H9 (cell line): ENCODE data around the gene MICU1. TPM values are rescaled to one million over a fixed set of nuclear protein-coding genes. Genes with fewer than 3 reads are reported as not detected.

Source experiments
- DNase-seq: peaks from one replicate; pipeline ENCODE4 v3.0.0-alpha.2; 2017
- H2AFZ ChIP-seq: one replicate; pipeline ENCODE4 v1.6.1; 2013; ENCODE audit warnings: mild to moderate bottlenecking, low read length, control low read depth, moderate library complexity
- H2AK5ac ChIP-seq: 2 replicates; pipeline ENCODE4 v1.6.1; 2013; ENCODE audit warnings: low read length, control low read depth, mixed read lengths; ENCODE audit not compliant: insufficient read length
- H2BK120ac ChIP-seq: one replicate; pipeline ENCODE4 v1.6.1; 2013; ENCODE audit warnings: low read depth, mild to moderate bottlenecking, low read length, control low read depth, inconsistent platforms; ENCODE audit not compliant: poor library complexity, severe bottlenecking
- H2BK12ac ChIP-seq: 2 replicates; pipeline ENCODE4 v1.6.1; 2013; ENCODE audit warnings: low read length, control low read depth, mixed read lengths, low read depth; ENCODE audit not compliant: insufficient read length
- H2BK15ac ChIP-seq: 2 replicates; pipeline ENCODE4 v1.6.1; 2013; ENCODE audit warnings: low read depth, low read length, control low read depth
- H2BK20ac ChIP-seq: one replicate; pipeline ENCODE4 v1.6.1; 2013; ENCODE audit warnings: low read depth, mild to moderate bottlenecking, low read length, control low read depth, inconsistent platforms; ENCODE audit not compliant: poor library complexity, severe bottlenecking
- H2BK5ac ChIP-seq: 2 replicates; pipeline ENCODE4 v1.6.1; 2013; ENCODE audit warnings: low read length, control low read depth, mixed read lengths; ENCODE audit not compliant: insufficient read length
- H3K14ac ChIP-seq: 2 replicates; pipeline ENCODE4 v1.6.1; 2013; ENCODE audit warnings: low read length, control low read depth; ENCODE audit not compliant: insufficient read depth
- H3K18ac ChIP-seq: 2 replicates; pipeline ENCODE4 v1.6.1; 2013; ENCODE audit warnings: low read depth, mild to moderate bottlenecking, mixed read lengths, low read length, control low read depth; ENCODE audit not compliant: insufficient read length
- H3K23ac ChIP-seq: 2 replicates; pipeline ENCODE4 v1.6.1; 2013; ENCODE audit warnings: low read length, control low read depth, mixed read lengths, low read depth; ENCODE audit not compliant: insufficient read length
- H3K23me2 ChIP-seq: 2 replicates; pipeline ENCODE4 v1.6.1; 2013; ENCODE audit warnings: low read depth, mild to moderate bottlenecking, mixed read lengths, low read length, control low read depth; ENCODE audit not compliant: insufficient read length, poor library complexity, severe bottlenecking
- H3K27ac ChIP-seq: 2 replicates; pipeline ENCODE4 v1.5.1; 2013; ENCODE audit warnings: low read length, control low read depth, mixed read lengths, low read depth; ENCODE audit not compliant: insufficient read length
- H3K27me3 ChIP-seq: 2 replicates; pipeline ENCODE4 v1.6.1; 2013; ENCODE audit warnings: low read length, control low read depth, inconsistent platforms; ENCODE audit not compliant: insufficient read depth
- H3K4ac ChIP-seq: 2 replicates; pipeline ENCODE4 v1.6.1; 2013; ENCODE audit warnings: low read depth, mild to moderate bottlenecking, control low read depth, inconsistent platforms, low read length, moderate library complexity
- H3K4me1 ChIP-seq: 2 replicates; pipeline ENCODE4 v1.6.1; 2013; ENCODE audit warnings: low read length, control low read depth, inconsistent platforms; ENCODE audit not compliant: insufficient read depth
- H3K4me2 ChIP-seq: 2 replicates; pipeline ENCODE4 v1.6.1; 2013; ENCODE audit warnings: low read length, control low read depth, mixed read lengths; ENCODE audit not compliant: insufficient read length, insufficient read depth
- H3K56ac ChIP-seq: 2 replicates; pipeline ENCODE4 v1.6.1; 2013; ENCODE audit warnings: low read depth, mild to moderate bottlenecking, mixed read lengths, low read length, control low read depth; ENCODE audit not compliant: insufficient read length
- H3K79me1 ChIP-seq: 2 replicates; pipeline ENCODE4 v1.6.1; 2013; ENCODE audit warnings: low read depth, mild to moderate bottlenecking, moderate library complexity, low read length, control low read depth, inconsistent platforms; ENCODE audit not compliant: insufficient read depth, poor library complexity, severe bottlenecking
- H3K79me2 ChIP-seq: 2 replicates; pipeline ENCODE4 v1.6.1; 2013; ENCODE audit warnings: low read length, control low read depth, inconsistent platforms; ENCODE audit not compliant: insufficient read depth
- H3K9ac ChIP-seq: 2 replicates; pipeline ENCODE4 v1.6.1; 2013; ENCODE audit warnings: low read length, control low read depth, mixed read lengths; ENCODE audit not compliant: insufficient read length; ENCODE audit errors: extremely low read depth
- H3K9me3 ChIP-seq: one replicate; pipeline ENCODE4 v1.6.1; 2013; ENCODE audit warnings: low read depth, low read length, inconsistent platforms; ENCODE audit not compliant: control insufficient read depth
- H3T11ph ChIP-seq: one replicate; pipeline ENCODE4 v1.6.1; 2013; ENCODE audit warnings: mild to moderate bottlenecking, low read length, control low read depth, inconsistent platforms
- H4K20me1 ChIP-seq: one replicate; pipeline ENCODE4 v1.6.1; 2013; ENCODE audit not compliant: control insufficient read depth, insufficient read length, insufficient read depth
- H4K5ac ChIP-seq: 2 replicates; pipeline ENCODE4 v1.6.1; 2013; ENCODE audit warnings: low read depth, mild to moderate bottlenecking, mixed read lengths, low read length, control low read depth; ENCODE audit not compliant: insufficient read length
- H4K8ac ChIP-seq: replicated peaks from 2 replicates; pipeline ENCODE4 v1.6.1; 2013; ENCODE audit warnings: low read length, control low read depth, mixed read lengths, low read depth; ENCODE audit not compliant: insufficient read length
- H4K91ac ChIP-seq: 2 replicates; pipeline ENCODE4 v1.6.1; 2013; ENCODE audit warnings: low read depth, mild to moderate bottlenecking, moderate library complexity, mixed read lengths, low read length, control low read depth; ENCODE audit not compliant: insufficient read length
- H3K27ac Mint-ChIP-seq, 3 experiments: 2 replicates in 2 of 3; 3 replicates in 1 of 3; pipeline ENCODE4 v1.8.0; 2020 to 2021; ENCODE audit warnings: mixed read lengths in 3 of 3, mild to moderate bottlenecking in 1 of 3, moderate library complexity in 1 of 3
- H3K27me3 Mint-ChIP-seq: 2 replicates; pipeline ENCODE4 v1.8.0; 2021; ENCODE audit warnings: low read depth, mild to moderate bottlenecking, moderate library complexity, mixed read lengths
- H3K36me3 Mint-ChIP-seq, 3 experiments: 2 replicates in 2 of 3; 3 replicates in 1 of 3; pipeline ENCODE4 v1.8.0; 2020 to 2021; ENCODE audit warnings: low read depth in 3 of 3, mixed read lengths in 3 of 3; ENCODE audit not compliant: insufficient read depth in 1 of 3
- H3K4me1 Mint-ChIP-seq, 2 experiments: 2 replicates each; pipeline ENCODE4 v1.8.0; 2020; ENCODE audit warnings: mixed read lengths in 2 of 2
- H3K4me3 Mint-ChIP-seq, 2 experiments: 2 replicates in 1 of 2; 3 replicates in 1 of 2; pipeline ENCODE4 v1.8.0; 2020 to 2021; ENCODE audit warnings: mild to moderate bottlenecking in 2 of 2, mixed read lengths in 2 of 2, moderate library complexity in 1 of 2
- H3K9me3 Mint-ChIP-seq, 2 experiments: 2 replicates in 1 of 2; 3 replicates in 1 of 2; pipeline ENCODE4 v1.8.0; 2020; ENCODE audit warnings: mild to moderate bottlenecking in 2 of 2, mixed read lengths in 2 of 2, moderate library complexity in 1 of 2
- WGBS: extraction: QIAGEN DNeasy Blood & Tissue Kit; methylation state at CpG from one replicate; pipeline ENCODE4 v1.1.7; 2013; ENCODE audit warnings: missing lambda C conversion rate, low lambda C conversion rate, mixed read lengths; ENCODE audit not compliant: insufficient read length; ENCODE audit errors: extremely low coverage; 5-methylcytosine and 5-hydroxymethylcytosine counted together
- total RNA-seq: library from RNA; stranded (reverse); gene quantifications from 2 replicates; pipeline ENCODE4 v1.2.1, GENCODE V29; 2021
- TF ChIP-seq, protein P1 (sequence below): fragments of 200-600 bp; sonication (generic); conservative IDR thresholded peaks from 3 replicates; pipeline ENCODE4 v1.8.0; 2021; ENCODE audit warnings: antibody characterized with exemption, mild to moderate bottlenecking

MICU1 gene
- total RNA-seq, 1 experiment from 2014 or later, result 33.2 TPM

DNA sequence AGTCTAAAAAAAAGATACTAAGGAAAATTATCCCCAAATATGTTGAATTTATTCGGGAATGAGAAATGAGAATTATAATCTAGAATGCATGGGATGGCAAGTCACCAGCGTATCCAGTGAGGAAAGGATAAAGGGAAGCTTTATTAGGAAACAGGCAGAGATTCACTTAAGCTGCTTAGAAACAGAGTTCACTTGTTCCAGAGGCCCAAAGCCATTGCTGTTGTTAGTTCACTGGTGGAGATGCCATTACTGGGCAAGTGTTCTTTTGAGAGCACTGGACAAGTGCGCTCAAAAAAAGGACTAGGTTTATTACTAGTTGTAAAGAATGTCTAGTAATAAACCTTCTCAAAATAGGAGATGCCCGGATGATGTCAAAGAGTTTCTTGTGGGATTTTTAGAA, 51.2 kb downstream of the MICU1 start:
- no peak overlapping the region for H3K27ac Mint-ChIP-seq
- no peaks in the 10 kb centered on the region for H3K9me3 Mint-ChIP-seq
- peaks cover 3 to 5% of the 10 kb centered on the region in 2 experiments; a peak in 3 of 4 replicates for H3K4me1 Mint-ChIP-seq
- Histone ChIP-seq H2BK20ac (no peak overlapping the region), H2AK5ac (no peak overlapping the region), H4K20me1 (no peaks in the 10 kb centered on the region), H4K8ac (no peak overlapping the region), H3K27ac (no peak overlapping the region), H3K18ac (no peak overlapping the region), H3K56ac (no peak overlapping the region), H3K23me2 (no peaks in the 10 kb centered on the region), H3K9ac (no peak overlapping the region), H3K4me1 (no peaks in the 10 kb centered on the region), H2BK15ac (no peak overlapping the region), H2AFZ (no peak overlapping the region), H3K4me2 (no peak overlapping the region), H2BK5ac (no peak overlapping the region), H2BK12ac (no peak overlapping the region), H3K4ac (no peak overlapping the region), H3T11ph (no peak overlapping the region), H3K14ac (no peak overlapping the region), H4K91ac (no peak overlapping the region), H3K9me3 (no peaks in the 10 kb centered on the region), H3K79me2 (no peaks in the 10 kb centered on the region; the same call in 1 of the 2 replicates), H3K23ac (no peak overlapping the region), H3K79me1 (no peaks in the 10 kb centered on the region), H4K5ac (no peak overlapping the region), H2BK120ac (no peak overlapping the region), H3K27me3 (no peaks in the 10 kb centered on the region)
- H3K36me3 Mint-ChIP-seq, result no peaks in the 10 kb centered on the region; a peak in 2 of 7 replicates
- no CpG with 5 or more reads among the region's 4 CpGs for WGBS
- DNase-seq, result no peak
- no peak overlapping the region for H3K4me3 Mint-ChIP-seq
- TF ChIP-seq, protein P1, sequence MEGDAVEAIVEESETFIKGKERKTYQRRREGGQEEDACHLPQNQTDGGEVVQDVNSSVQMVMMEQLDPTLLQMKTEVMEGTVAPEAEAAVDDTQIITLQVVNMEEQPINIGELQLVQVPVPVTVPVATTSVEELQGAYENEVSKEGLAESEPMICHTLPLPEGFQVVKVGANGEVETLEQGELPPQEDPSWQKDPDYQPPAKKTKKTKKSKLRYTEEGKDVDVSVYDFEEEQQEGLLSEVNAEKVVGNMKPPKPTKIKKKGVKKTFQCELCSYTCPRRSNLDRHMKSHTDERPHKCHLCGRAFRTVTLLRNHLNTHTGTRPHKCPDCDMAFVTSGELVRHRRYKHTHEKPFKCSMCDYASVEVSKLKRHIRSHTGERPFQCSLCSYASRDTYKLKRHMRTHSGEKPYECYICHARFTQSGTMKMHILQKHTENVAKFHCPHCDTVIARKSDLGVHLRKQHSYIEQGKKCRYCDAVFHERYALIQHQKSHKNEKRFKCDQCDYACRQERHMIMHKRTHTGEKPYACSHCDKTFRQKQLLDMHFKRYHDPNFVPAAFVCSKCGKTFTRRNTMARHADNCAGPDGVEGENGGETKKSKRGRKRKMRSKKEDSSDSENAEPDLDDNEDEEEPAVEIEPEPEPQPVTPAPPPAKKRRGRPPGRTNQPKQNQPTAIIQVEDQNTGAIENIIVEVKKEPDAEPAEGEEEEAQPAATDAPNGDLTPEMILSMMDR, result no peak
- no peaks in the 10 kb centered on the region for H3K27me3 Mint-ChIP-seq
